Fibroblast of skin of left biceps (primary cell): Measurements from ENCODE around the gene SNRPD2.
"Not testable (repeated sequence)": the region's sequence is repeated elsewhere in the genome, so short reads cannot be mapped to it uniquely, and the experiment has no call there.

ENCODE experiments used
- DNase-seq, 2 experiments: peaks; one replicate each; pipeline ENCODE4 v3.0.0-alpha.2; 2013; ENCODE audit warnings: low read depth in 2 of 2

SNRPD2 gene

DNA sequence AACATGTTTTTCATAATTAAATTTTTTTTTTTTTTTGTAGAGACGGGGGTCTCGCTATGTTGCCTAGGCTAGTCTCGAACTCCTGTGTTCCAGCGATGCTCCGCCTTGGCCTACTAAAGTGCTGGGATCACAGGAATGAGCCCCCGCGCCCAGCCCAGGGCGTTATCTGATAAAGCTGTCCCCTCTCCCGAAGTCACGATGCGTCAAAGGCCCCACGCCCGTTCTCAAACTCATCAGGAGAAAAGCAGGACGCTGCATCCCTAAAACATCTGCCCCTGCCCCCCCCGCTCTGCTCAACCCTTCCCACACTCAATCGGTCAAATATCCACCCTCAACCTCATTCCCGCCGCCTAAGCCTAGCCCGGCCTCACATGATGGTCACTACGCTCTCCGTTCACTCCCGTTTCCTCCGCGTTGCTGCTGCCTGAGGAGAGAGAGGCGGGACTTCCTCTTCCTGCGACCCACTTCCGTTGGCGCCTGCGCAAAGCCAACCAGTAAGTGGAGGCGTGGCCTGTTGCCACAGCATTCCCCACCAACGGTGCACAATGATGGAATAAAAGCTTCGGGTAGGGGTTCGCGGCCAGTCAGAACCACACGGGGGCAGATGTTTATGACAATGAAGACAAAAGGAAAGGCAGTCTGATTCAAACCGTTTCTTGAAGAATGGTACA is at the start of gene SNRPD2:
SNRPD2 (minus strand) TSS at position 438 of the 671 bp plus-strand sequence; CDS start at position 373, 65 bp downstream.
- peak; percentile 79 to 84 for DNase-seq

DNA sequence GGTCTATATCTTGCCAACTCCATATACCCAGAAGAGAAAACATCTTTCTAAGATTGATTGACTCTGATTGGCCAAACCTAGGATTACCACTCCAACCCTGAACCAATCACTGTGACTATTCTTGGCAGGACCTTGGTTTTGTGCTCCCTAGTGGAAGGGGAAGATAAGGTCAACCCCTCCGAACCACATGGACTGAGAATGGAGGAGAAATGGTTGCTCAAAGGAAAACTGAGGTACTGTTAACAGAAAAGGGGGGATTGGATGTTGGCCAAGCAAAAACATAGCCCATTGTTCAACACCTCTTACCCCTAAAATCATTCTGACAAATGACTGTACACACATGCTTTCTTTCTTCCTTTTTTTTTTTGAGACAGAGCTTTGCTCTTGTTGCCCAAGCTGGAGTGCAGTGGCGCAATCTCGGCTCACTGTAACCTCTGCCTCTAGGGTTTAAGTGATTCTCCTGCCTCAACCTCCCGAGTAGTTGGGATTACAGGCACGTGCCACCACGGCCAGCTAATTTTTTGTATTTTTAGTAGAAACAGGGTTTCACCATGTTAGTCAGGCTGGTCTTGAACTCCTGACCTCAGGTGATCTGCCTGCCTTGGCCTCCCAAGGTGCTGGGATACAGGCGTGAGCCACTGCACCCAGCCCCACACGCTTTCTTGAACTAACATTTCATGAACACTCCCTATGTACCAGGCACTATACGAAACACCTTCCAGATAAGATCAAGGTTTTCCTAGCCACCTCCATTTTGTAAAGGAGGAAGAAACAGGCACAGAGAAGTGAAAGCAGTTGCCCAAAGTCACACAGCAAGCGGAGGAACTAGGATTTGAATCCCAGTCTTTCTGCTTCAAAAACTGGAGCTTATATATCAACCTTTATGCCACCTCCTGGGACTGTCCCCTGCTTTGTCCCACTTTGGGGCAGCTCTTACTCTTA is 48.0 kb upstream of the SNRPD2 start:
- DNase-seq = no peak

GRCh38 chr19:45733160-45733810 is 41.5 kb upstream of the SNRPD2 start, which contains the start of gene MEIOSIN:
Gene MEIOSIN (plus strand): TSS chr19:45733439. CDS start chr19:45735377, 1,938 bp downstream.
- no peak for DNase-seq

DNA sequence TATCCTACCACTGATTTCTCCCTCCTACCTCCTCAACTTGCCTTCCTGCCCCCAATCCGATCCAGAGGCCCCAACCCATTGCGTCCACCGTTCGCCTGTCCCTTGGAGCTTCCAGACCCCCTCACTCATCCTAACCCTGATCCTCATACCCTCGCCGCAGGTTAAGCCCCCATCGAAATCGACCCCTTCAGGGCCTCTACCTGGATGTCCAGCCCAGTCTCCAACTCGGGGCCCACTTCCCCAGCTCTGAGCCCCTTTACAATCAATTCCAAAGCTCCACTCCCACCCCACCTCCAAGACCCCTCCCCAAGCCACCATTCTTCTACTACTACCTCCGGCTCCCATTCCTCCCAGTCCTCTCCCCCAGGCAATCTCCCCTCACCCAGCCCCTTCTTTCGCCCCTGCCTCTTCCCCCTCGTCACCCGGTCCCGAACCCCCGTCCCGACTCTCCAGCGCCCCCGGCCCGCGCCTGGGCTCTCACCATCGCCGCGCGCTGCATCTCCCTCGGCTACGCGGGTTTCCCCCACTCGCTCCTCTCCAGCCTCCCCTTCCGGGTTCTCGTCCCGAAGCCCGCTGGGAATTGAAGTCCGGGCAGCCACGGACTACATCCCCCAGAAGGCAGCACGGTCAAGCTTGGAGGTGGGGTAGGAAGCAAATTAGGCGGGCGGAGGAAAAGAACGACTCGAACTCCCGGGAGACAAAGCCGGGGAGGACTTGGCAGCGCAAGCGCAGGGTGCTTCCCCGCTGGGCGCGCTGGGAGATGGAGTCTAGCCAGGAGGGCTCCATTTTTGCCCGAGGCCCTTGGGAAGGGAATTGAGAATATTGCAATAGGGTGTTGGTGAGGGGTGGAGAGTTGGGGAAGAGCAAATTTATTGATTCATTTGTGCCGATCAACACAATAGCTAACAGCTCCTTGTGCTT is 38.9 kb upstream of the SNRPD2 start, which contains the start of gene FBXO46:
FBXO46 (minus strand) TSS at position 529 of the 921 bp plus-strand sequence. CDS start 17,401 bp downstream, outside the sequence.
- peak; percentile 96 to 97 for DNase-seq

- no peak for DNase-seq
These were observed 38.1 kb upstream of the SNRPD2 start for GRCh38 chr19:45729800-45730290.

- DNase-seq = not testable (repeated sequence)
These were observed 36.9 kb upstream of the SNRPD2 start for GRCh38 chr19:45728683-45729082.

DNA sequence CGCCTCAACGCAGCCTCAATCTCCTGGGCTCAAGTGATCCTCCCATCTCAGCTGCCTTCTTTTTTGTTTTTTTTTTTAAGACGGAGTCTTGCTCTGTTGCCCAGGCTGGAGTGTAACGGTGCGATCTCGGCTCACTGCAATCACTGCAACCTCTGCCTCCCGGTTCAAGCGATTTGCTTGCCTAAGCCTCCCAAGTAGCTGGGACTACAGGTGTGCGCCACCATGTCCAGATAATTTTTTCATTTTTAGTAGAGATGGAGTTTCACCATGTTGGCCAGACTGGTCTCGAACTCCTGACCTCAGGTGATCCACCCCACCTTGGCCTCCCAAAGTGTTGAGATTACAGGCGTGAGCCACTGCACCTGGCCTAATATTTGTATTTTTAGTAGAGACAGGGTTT is 28.3 kb upstream of the SNRPD2 start:
- DNase-seq = not testable (repeated sequence)

GRCh38 chr19:45717983-45718650 is 26.4 kb upstream of the SNRPD2 start:
- DNase-seq = no peak

DNA sequence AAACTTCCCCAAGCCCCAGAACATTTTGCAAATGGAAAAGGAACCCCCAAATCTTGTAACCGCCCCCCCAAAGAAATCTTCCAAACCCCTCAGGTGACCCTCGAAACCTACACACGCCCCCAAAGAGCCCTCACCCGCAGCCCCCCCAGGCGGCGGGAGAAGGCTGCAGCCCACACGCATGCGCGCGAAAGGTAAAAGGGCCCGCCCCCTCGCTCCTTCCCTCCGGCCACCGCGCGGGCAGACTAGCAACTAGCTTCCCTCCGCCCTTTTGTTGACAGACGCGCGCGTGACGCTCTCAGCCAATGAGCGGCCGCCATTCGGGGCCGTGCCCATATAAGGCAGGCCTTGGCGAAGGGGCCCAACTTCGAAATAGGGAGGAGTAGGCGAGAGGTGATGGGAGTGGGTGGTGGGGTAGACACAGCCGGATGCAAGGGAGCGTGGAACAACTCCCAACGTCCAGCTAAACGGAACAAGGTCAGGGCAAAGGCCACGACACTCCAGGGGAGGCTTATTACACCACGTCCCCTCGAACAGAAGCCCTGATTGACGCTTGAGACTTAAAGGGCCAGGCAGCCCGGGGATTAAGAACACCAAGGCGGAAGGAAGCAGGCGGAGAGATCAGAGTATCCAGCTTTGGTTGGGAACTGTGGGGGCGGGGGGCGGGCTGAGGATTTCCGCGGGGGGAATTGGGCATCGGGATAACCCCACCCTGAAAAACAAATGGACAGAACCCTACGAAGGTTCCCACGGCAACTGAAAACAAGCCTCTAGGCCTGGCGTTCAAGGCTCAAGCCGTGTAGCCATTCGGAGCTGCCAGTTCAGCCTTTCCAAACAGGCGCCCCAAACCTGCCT is 25.6 kb upstream of the SNRPD2 start:
- peak; percentile 97 for DNase-seq

GRCh38 chr19:45716359-45717130 is 24.8 kb upstream of the SNRPD2 start:
- DNase-seq = no peak

DNA sequence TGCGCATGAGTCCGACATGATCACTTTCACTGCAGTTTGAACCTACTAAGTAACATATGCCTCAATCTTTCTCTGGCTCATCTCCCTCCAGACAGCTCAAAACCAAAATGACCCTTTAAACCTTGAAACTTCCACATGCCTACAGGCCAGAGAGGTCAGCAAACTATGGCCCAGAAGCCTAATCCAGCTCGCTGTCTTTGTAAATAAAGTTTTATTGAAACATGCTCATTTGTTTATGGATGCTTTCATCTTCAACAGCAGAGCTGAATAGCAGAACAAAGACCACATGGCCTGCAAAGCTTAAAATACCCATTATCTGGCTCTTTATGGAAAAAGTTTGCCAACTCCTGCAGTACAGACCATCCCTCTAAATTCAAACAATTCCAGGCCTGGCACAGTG is 23.4 kb upstream of the SNRPD2 start:
- no peak for DNase-seq

GRCh38 chr19:45713141-45713540 is 21.4 kb upstream of the SNRPD2 start:
- DNase-seq = no peak

GRCh38 chr19:45712699-45713067 is 20.9 kb upstream of the SNRPD2 start:
- DNase-seq = no peak

DNA sequence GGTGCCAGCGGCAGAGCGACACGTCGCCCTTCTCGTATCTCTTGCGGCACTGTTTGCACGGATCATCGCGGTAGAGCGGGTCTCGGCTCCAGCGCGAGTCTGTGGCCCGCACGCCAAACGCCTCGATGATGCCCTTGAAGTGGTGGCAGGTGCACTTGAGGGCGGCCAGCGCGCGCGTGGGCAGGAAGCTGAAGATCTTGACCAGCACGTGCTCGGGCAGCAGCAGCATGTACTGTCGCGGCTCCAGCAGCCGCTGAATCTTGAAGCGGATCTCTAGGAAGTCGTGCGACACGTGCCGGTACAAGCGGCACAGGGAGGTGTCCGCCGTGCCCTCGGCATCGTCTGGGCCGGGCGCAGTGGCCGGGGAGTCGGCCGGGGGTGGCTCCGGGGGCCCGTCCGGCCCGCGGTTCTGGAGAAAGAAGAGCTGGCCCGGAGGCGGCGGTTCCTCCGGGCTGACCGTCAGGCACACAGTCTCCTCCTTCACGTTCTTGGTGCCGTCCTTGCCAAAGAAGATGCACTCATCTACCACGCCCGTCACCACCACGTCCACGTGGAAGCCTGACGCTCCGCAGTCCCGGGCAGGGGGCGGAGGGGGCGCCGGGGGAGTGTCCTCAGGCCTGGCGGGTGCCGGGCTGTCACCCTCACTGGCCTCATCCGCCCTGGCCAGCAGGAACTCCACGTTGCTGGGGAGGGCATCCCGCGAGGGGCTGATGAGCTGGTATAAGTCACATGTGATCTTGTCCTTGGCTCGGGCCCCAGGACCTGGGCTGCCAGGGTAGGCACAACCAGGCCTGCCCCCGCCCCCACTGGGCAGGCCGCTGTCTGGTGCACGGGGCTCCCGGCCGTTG is 20.3 kb upstream of the SNRPD2 start:
- no peak for DNase-seq

DNA sequence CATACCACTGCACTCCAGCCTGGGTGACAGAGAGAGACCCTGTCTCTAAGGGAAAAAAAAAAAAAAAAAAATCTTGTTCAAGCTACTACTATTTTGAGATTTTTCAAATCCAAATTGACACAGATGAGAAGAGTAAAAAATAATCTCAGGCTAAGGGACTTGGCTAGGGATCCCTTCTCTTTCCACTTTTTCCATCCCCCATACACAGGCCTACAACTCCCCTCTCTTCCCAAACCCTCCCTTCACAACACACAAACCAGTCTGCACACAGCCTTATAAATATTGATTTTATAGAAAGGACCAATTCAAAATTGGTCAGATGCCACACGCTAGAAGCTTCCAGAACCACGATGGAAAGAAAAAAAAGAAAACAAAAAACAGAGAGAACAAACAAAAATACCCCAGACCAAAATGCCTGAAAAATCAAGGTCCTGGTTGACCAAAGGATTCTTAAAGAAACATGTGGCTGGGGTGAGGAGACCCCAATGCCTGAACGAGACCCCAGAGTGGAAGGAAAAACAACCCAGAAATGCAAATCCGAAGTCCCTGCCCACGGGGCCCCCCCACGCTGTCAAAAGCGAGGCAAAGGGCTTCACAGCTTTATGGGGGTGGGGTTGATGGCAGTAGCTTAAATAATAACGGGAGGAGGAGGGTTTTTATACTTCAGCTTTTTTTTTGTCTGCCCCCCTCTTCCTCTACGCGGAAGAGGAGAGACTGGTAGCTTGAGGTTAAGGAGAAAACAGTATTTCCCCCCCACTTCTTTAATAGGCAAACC is 18.8 kb upstream of the SNRPD2 start:
- DNase-seq = no peak

GRCh38 chr19:45705710-45706415 is 14.1 kb upstream of the SNRPD2 start:
- DNase-seq = no peak
